ENCODE results near the gene KCNQ1. TPM values are rescaled to one million over a fixed set of nuclear protein-coding genes. Genes with fewer than 3 reads are reported as not detected.

Gene KCNQ1
- total and polyA plus RNA-seq, 2 of the 13 experiments (the other 11 are each of a cell fraction or from before 2014, with no cell fraction given), result 0.02 to 0.08 TPM

DNA sequence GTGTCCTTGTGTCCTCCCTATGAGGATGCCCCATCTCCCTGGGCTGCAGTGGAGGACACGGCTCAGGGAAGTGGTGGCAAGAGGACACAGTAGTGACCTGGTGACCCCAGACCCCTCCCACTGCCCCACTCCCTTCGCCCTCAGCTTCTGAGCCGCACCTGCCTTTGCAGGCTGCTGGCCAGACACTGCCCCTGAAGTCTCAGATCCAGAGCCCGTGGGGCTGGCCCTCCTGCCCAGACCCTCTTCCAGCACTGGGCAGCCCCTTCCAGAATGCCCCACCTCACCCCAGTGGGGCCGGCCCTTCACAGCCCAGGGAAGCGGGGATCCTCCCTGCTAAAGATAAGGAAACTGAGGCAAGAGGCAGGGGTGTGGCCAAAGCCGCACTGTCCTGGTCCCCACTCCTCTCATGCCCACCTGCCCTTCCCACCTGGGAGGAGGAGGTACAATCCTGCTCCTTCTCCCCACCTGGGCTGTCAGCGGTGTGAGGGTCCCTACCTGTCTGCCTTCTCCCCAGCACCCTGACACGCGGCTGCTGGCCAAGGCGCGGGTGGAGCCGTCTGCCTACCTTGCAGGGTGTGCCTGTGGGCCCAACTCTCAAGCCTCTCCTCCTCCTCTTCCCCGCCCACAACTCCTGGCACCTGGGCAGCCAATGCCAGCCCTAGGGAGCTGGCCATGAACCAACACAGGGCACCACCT, 17.8 kb upstream of the KCNQ1 start (continued):
- TF ChIP-seq CENPT (CRISPR knock-in tag; IDR thresholded peaks at IDR 0.05; ENCODE audit: low read depth), result no peak
- TF ChIP-seq ZFP36 (IDR thresholded peaks at IDR 0.05; ENCODE audit: borderline replicate concordance, low read depth, low read length, partially characterized antibody), result no peak
- TF ChIP-seq TBX3 (IDR thresholded peaks at IDR 0.05; ENCODE audit: borderline replicate concordance), result no peak
- no peak for TF ChIP-seq KMT2A (CRISPR knock-in tag; IDR thresholded peaks at IDR 0.05)

DNA sequence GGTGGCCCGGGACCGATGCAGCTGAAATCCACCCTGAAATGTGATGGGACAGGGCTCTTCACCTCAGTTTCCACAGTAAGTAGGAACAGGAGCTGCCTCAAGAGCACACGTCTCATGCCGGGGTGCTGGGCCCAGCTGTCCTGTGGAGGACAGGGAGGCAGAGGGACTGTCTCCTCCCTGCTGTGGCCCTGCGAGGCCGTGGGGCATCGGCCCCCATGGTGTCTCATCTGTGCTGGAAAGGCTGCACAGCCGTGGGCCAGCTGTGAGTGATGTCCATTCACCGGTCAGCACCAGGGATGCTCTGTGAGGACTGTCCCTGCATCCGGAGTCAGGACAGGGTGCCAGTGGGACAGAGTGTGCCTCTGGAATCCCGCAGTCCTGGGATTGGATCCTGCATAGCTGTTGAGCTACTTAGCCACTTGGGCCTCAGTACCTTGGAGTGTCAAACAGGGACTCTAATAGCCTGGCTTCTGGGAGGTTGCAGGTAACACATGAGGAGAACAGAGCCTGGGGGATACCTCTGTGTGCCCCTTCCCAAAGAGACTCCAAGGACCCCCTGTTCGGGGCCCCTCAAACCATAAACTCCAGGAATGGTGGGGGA, 17.0 kb upstream of the KCNQ1 start:
- intact Hi-C loops (cut with micrococcal nuclease; ENCODE audit: unreplicated experiment), result loop anchor here (2.0 kb wide), 1 partner anchor 465 kb away; no protein-coding TSS in a partner anchor
- Histone ChIP-seq H4K20me1 (ENCODE audit: insufficient read depth, low read length) (no peaks in the 10 kb centered on the region), H2AFZ (ENCODE audit: low read length) (no peak overlapping the region), H3K27me3 (ENCODE audit: control insufficient read depth in 1 of 2, insufficient read depth in 2 of 2, low read length in 2 of 2) (peaks cover 16 to 60% of the 10 kb centered on the region in 2 experiments), H3K4me2 (ENCODE audit: low read depth, low read length) (no peak overlapping the region), H3K27ac (ENCODE audit: extremely low read length, insufficient read depth, low read length) (no peak overlapping the region), H3K9me3 (ENCODE audit: low read length) (no peaks in the 10 kb centered on the region), H3K79me2 (ENCODE audit: insufficient read depth, low read length) (no peaks in the 10 kb centered on the region), H3K4me1 (ENCODE audit: insufficient read depth, low read length) (no peaks in the 10 kb centered on the region), H3K36me3 (replicated peaks in 1 of 2; ENCODE audit: control insufficient read depth in 1 of 2, insufficient read depth in 2 of 2, low read length in 2 of 2) (no peaks in the 10 kb centered on the region), H3K4me3 (replicated peaks in 1 of 3; ENCODE audit: insufficient read depth in 1 of 3, low read depth in 2 of 3, low read length in 3 of 3) (no peak overlapping the region), H3K9ac (ENCODE audit: insufficient read depth, low read depth, low read length) (no peak overlapping the region)
- ChIA-PET CTCF (ENCODE audit: low intra/inter-chr PET ratio, low total read pairs) (interaction anchor here (2.2 to 4.9 kb wide), 2 partner anchors 101 to 104 kb away, joined by 14 to 111 read pairs; no protein-coding TSS in a partner anchor), POLR2A (no interaction called here)
- in situ Hi-C loops (cut with HindIII; ENCODE audit: extremely low pct_ligation_motif_present, low pct_unique_long_range_greater_than_20kb), result loop anchor here (5.0 to 10.0 kb wide), 2 partner anchors 104 to 267 kb away; partner anchors contain the start of gene KCNQ1OT1
- DNase-seq (ENCODE audit: low spot score) (no peak), ATAC-seq (peak; percentile 7; the same call in 2 of the 3 replicates), FAIRE-seq (no peak)
- BruUV-seq (replicated peaks), result no TSS peak
- WGBS (ENCODE audit: low lambda C conversion rate), result 0% methylated on average over 2 of the region's 12 CpGs
- no peak for TF ChIP-seq CCDC6 (CRISPR knock-in tag; IDR thresholded peaks at IDR 0.05)
- no peak for TF ChIP-seq ZNF598 (CRISPR knock-in tag; IDR thresholded peaks at IDR 0.05; ENCODE audit: borderline replicate concordance)
- TF ChIP-seq, protein P1, sequence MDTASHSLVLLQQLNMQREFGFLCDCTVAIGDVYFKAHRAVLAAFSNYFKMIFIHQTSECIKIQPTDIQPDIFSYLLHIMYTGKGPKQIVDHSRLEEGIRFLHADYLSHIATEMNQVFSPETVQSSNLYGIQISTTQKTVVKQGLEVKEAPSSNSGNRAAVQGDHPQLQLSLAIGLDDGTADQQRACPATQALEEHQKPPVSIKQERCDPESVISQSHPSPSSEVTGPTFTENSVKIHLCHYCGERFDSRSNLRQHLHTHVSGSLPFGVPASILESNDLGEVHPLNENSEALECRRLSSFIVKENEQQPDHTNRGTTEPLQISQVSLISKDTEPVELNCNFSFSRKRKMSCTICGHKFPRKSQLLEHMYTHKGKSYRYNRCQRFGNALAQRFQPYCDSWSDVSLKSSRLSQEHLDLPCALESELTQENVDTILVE (CRISPR knock-in tag; IDR thresholded peaks at IDR 0.05), result no peak
- TF ChIP-seq, protein P2, sequence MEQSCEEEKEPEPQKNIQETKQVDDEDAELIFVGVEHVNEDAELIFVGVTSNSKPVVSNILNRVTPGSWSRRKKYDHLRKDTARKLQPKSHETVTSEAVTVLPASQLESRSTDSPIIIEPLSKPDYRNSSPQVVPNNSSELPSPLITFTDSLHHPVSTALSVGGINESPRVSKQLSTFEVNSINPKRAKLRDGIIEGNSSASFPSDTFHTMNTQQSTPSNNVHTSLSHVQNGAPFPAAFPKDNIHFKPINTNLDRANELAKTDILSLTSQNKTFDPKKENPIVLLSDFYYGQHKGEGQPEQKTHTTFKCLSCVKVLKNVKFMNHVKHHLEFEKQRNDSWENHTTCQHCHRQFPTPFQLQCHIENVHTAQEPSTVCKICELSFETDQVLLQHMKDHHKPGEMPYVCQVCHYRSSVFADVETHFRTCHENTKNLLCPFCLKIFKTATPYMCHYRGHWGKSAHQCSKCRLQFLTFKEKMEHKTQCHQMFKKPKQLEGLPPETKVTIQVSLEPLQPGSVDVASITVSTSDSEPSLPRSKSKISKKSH (CRISPR knock-in tag; IDR thresholded peaks at IDR 0.05; ENCODE audit: borderline replicate concordance), result no peak
- no peak for TF ChIP-seq ZNF547 (CRISPR knock-in tag; IDR thresholded peaks at IDR 0.05)
- TF ChIP-seq, protein P3, sequence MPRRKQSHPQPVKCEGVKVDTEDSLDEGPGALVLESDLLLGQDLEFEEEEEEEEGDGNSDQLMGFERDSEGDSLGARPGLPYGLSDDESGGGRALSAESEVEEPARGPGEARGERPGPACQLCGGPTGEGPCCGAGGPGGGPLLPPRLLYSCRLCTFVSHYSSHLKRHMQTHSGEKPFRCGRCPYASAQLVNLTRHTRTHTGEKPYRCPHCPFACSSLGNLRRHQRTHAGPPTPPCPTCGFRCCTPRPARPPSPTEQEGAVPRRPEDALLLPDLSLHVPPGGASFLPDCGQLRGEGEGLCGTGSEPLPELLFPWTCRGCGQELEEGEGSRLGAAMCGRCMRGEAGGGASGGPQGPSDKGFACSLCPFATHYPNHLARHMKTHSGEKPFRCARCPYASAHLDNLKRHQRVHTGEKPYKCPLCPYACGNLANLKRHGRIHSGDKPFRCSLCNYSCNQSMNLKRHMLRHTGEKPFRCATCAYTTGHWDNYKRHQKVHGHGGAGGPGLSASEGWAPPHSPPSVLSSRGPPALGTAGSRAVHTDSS (CRISPR knock-in tag; conservative IDR thresholded peaks at IDR 0.05), result no peak
- no peak for TF ChIP-seq BHLHE40 (IDR thresholded peaks at IDR 0.05; ENCODE audit: low read length)
- TF ChIP-seq, protein P4, sequence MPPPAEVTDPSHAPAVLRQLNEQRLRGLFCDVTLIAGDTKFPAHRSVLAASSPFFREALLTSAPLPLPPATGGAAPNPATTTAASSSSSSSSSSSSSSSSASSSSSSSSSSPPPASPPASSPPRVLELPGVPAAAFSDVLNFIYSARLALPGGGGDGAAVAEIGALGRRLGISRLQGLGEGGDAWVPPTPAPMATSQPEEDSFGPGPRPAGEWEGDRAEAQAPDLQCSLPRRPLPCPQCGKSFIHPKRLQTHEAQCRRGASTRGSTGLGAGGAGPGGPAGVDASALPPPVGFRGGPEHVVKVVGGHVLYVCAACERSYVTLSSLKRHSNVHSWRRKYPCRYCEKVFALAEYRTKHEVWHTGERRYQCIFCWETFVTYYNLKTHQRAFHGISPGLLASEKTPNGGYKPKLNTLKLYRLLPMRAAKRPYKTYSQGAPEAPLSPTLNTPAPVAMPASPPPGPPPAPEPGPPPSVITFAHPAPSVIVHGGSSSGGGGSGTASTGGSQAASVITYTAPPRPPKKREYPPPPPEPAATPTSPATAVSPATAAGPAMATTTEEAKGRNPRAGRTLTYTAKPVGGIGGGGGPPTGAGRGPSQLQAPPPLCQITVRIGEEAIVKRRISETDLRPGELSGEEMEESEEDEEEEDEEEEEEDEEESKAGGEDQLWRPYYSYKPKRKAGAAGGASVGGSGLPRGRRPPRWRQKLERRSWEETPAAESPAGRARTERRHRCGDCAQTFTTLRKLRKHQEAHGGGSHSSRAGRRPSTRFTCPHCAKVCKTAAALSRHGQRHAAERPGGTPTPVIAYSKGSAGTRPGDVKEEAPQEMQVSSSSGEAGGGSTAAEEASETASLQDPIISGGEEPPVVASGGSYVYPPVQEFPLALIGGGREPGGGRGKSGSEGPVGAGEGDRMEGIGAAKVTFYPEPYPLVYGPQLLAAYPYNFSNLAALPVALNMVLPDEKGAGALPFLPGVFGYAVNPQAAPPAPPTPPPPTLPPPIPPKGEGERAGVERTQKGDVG (CRISPR knock-in tag; IDR thresholded peaks at IDR 0.05; ENCODE audit: borderline replicate concordance), result no peak
- no peak for TF ChIP-seq ZSCAN29 (CRISPR knock-in tag; conservative IDR thresholded peaks at IDR 0.05)
- no peak for TF ChIP-seq MIER2 (CRISPR knock-in tag; IDR thresholded peaks at IDR 0.05)

Measured in HepG2 (cell line).